NB4 (cell line): ENCODE measurements around the gene SPRTN.

Experiments
- DNase-seq: peaks from one replicate; pipeline ENCODE4 v3.0.0; 2010; ENCODE audit warnings: low read depth
- H3K4me3 ChIP-seq: one replicate; pipeline ENCODE4 v1.5.1; 2011; ENCODE audit warnings: mild to moderate bottlenecking, low read depth, low read length, moderate library complexity
- CTCF ChIP-seq: IDR thresholded peaks from one replicate; pipeline ENCODE4 v1.5.1; 2012; ENCODE audit warnings: low read depth, low read length
- MAX ChIP-seq: IDR thresholded peaks from 2 replicates; pipeline ENCODE4 v1.6.1; 2011; ENCODE audit warnings: low read depth, low read length
- MYC ChIP-seq: IDR thresholded peaks from 2 replicates; pipeline ENCODE4 v1.6.1; 2011; ENCODE audit warnings: low read depth, low read length
- POLR2A ChIP-seq: IDR thresholded peaks from 2 replicates; pipeline ENCODE4 v1.6.1; 2011; ENCODE audit warnings: mild to moderate bottlenecking; ENCODE audit not compliant: insufficient read length; ENCODE audit errors: extremely low read depth

Gene SPRTN

GRCh38 chr1:231401478-231401877 is 63.4 kb downstream of the SPRTN start:
- H3K4me3 ChIP-seq: no peak overlapping the region
- TF ChIP-seq CTCF: no peak
- TF ChIP-seq POLR2A: no peak
- TF ChIP-seq MAX: no peak
- TF ChIP-seq MYC: no peak
- no peak for DNase-seq

- H3K4me3 ChIP-seq: no peak overlapping the region
- no peak for DNase-seq
- TF ChIP-seq MYC: no peak
- TF ChIP-seq CTCF: no peak
- TF ChIP-seq POLR2A: no peak
- TF ChIP-seq MAX: no peak
Observed at GRCh38 chr1:231404318-231404717, 66.2 kb downstream of the SPRTN start.
